H1 (cell line): ENCODE data around the gene ADGRV1. TPM values are rescaled to one million over a fixed set of nuclear protein-coding genes. Genes with fewer than 3 reads are reported as not detected.

ENCODE experiments used
- CHD7 ChIP-seq: fragments of 300-600 bp; sonication (generic); IDR thresholded peaks from 2 replicates; pipeline ENCODE4 v1.7.1; 2012; ENCODE audit warnings: low read length, moderate library complexity, mild to moderate bottlenecking, inconsistent platforms; ENCODE audit not compliant: insufficient replicate concordance
- EZH2 ChIP-seq: fragments of 200-600 bp; sonication (generic); IDR thresholded peaks from 2 replicates; pipeline ENCODE4 v1.7.1; 2012; ENCODE audit warnings: low read depth, mild to moderate bottlenecking, moderate library complexity, low read length, inconsistent platforms; ENCODE audit not compliant: severe bottlenecking
- NANOG ChIP-seq: IDR thresholded peaks from 2 replicates; pipeline ENCODE4 v1.6.1; 2011; ENCODE audit warnings: low read length, low read depth, mild to moderate bottlenecking, inconsistent platforms; ENCODE audit not compliant: insufficient read depth, poor library complexity, severe bottlenecking
- PHF8 ChIP-seq: fragments of 200-600 bp; sonication (generic); conservative IDR thresholded peaks from 2 replicates; pipeline ENCODE4 v1.7.1; 2012; ENCODE audit warnings: low read depth, mild to moderate bottlenecking, inconsistent platforms, low read length, moderate library complexity
- POU5F1 ChIP-seq: IDR thresholded peaks from 2 replicates; pipeline ENCODE4 v1.6.1; 2011; ENCODE audit warnings: low read depth, mild to moderate bottlenecking, low read length, moderate library complexity
- RNF2 ChIP-seq: fragments of 200-900, 300-1000 bp; sonication (generic); IDR thresholded peaks from 2 replicates; pipeline ENCODE4 v1.7.1; 2016; ENCODE audit warnings: borderline replicate concordance, low read depth, mild to moderate bottlenecking, antibody characterized with exemption, low read length; ENCODE audit not compliant: poor library complexity, severe bottlenecking; ENCODE audit errors: missing control alignments
- RXRA ChIP-seq: IDR thresholded peaks from 2 replicates; pipeline ENCODE4 v1.6.1; 2011; ENCODE audit warnings: low read depth, mild to moderate bottlenecking, low read length, moderate library complexity; ENCODE audit not compliant: insufficient read depth
- SP1 ChIP-seq: IDR thresholded peaks from 2 replicates; pipeline ENCODE4 v1.6.1; 2011; ENCODE audit warnings: low read depth, low read length
- SRF ChIP-seq: IDR thresholded peaks from 2 replicates; pipeline ENCODE4 v1.6.1; 2011; ENCODE audit warnings: mild to moderate bottlenecking, low read depth, low read length, moderate library complexity
- SUZ12 ChIP-seq: fragments of 200-600 bp; sonication (generic); IDR thresholded peaks from 2 replicates; pipeline ENCODE4 v1.6.1; 2012; ENCODE audit warnings: mild to moderate bottlenecking, inconsistent platforms, low read length, moderate library complexity, mixed read lengths
- polyA plus RNA-seq, 7 experiments: library from polyadenylated mRNA; depleted of rRNA in 3 of 7; stranded (reverse) in 5 of 7; unstranded in 2 of 7; fragments of >200 nt in 5 of 7; fragments of 200-250 nt in 2 of 7; gene quantifications; 1 replicate in 5 of 7; 2 replicates in 1 of 7; 4 replicates in 1 of 7; pipeline versions ENCODE4 v1.2.1 to v1.2.3, GENCODE V29; 2011 to 2013; ENCODE audit warnings: missing spikeins in 2 of 7, mixed read lengths in 2 of 7
- total RNA-seq: library from RNA; stranded (reverse); fragmentation: NEBNext Ultra II Directional; extraction: Animal tissue kit (Norgen Biotek cat#: 25700); gene quantifications from 2 replicates; pipeline ENCODE4 v1.2.1, GENCODE V29; 2021

ADGRV1 gene
- total and polyA plus RNA-seq, 2 of the 8 experiments (the other 6 are each of a cell fraction or from before 2014, with no cell fraction given): 53.1 to 62.2 TPM

GRCh38 chr5:90542827-90543519 is 15.6 kb upstream of the ADGRV1 start (continued):
- TF ChIP-seq CHD7 (peak; percentile 76), SP1 (no peak), SRF (no peak), NANOG (no peak), SUZ12 (no peak), RNF2 (no peak), RXRA (no peak), POU5F1 (0 out of 2 replicates have a peak, but pooled peaks have one; percentile 15), PHF8 (no peak), EZH2 (no peak)
